ENCODE data around the gene HAUS6.
A peak's percentile ranks its signal among the peaks of the same experiment; 100 is the strongest.
"Not testable (repeated sequence)": the region's sequence is repeated elsewhere in the genome, so short reads cannot be mapped to it uniquely, and the experiment has no call there.

Gene HAUS6

GRCh38 chr9:19116107-19116790 is 13.5 kb upstream of the HAUS6 start:
- no peak for DNase-seq

- DNase-seq: no peak
These were observed 12.1 kb upstream of the HAUS6 start for GRCh38 chr9:19114680-19115270.

GRCh38 chr9:19113964-19114679 is 11.4 kb upstream of the HAUS6 start:
- DNase-seq: no peak

- DNase-seq: not testable (repeated sequence)
These were observed 10.4 kb upstream of the HAUS6 start for GRCh38 chr9:19113064-19113611.

GRCh38 chr9:19108038-19108437 is 5.3 kb upstream of the HAUS6 start:
- no peak for DNase-seq

- DNase-seq: no peak
These were observed 2.0 kb upstream of the HAUS6 start for GRCh38 chr9:19104515-19105282.

GRCh38 chr9:19102181-19102630 is 498 bp downstream of the HAUS6 start:
- no peak for DNase-seq

GRCh38 chr9:19101203-19101602 is 1.5 kb downstream of the HAUS6 start:
- no peak for DNase-seq

- not testable (repeated sequence) for DNase-seq
These were observed 5.3 kb downstream of the HAUS6 start for GRCh38 chr9:19097431-19097830.

GRCh38 chr9:19087106-19088000 is 15.4 kb downstream of the HAUS6 start:
- DNase-seq: no peak

- DNase-seq: peak; percentile 1
These were observed 17.4 kb downstream of the HAUS6 start for GRCh38 chr9:19085295-19085694.

GRCh38 chr9:19074836-19075235 is 27.9 kb downstream of the HAUS6 start:
- DNase-seq: no peak

- DNase-seq: no peak
These were observed 28.5 kb downstream of the HAUS6 start for GRCh38 chr9:19074229-19074628.

GRCh38 chr9:19057033-19057432 is 45.7 kb downstream of the HAUS6 start:
- no peak for DNase-seq

- DNase-seq: no peak
These were observed 51.8 kb downstream of the HAUS6 start for GRCh38 chr9:19050637-19051591.

GRCh38 chr9:19049917-19050636 is 52.6 kb downstream of the HAUS6 start:
- peak; percentile 8 for DNase-seq

GRCh38 chr9:19048966-19049916 is 53.5 kb downstream of the HAUS6 start, which contains the start of gene RRAGA:
RRAGA (plus strand) TSS chr9:19049427; CDS start chr9:19049660, 233 bp downstream.
- peak; percentile 97 for DNase-seq

GRCh38 chr9:19036611-19037010 is 66.1 kb downstream of the HAUS6 start:
- DNase-seq: no peak

- DNase-seq: no peak
These were observed 69.7 kb downstream of the HAUS6 start, which contains the start of gene SAXO1 for GRCh38 chr9:19033015-19033414. SAXO1 (minus strand) TSS chr9:19033209; CDS start chr9:19032908, 301 bp downstream.

All from DMS153 (cell line).